ENCODE data around the gene NXF1.

- TF ChIP-seq CTCF (IDR thresholded peaks at IDR 0.05 in 8 of 11, conservative IDR thresholded peaks at IDR 0.05 in 3 of 11) (no peak), POLR2A (IDR thresholded peaks at IDR 0.05) (no peak), POLR2AphosphoS5 (IDR thresholded peaks at IDR 0.05) (no peak)
These were observed 16.2 kb downstream of the NXF1 start for GRCh38 chr11:62788991-62789390.

Data from spleen (tissue), 7 donors.